GOT3 (cell line): ENCODE measurements around the gene ERMARD.
A peak's percentile ranks its signal among the peaks of the same experiment; 100 is the strongest.

Experiments used
- DNase-seq: peaks from one replicate; lab custom pipeline; 2025; ENCODE audit warnings: mixed read lengths; lab: John Stamatoyannopoulos, UW

Gene ERMARD

GRCh38 chr6:169783971-169784820 lies 32.8 kb downstream of the ERMARD start:
- DNase-seq = no peak

- DNase-seq = no peak
These were observed 33.5 kb downstream of the ERMARD start for GRCh38 chr6:169784821-169785340.

- DNase-seq = no peak
These were observed 34.1 kb downstream of the ERMARD start for GRCh38 chr6:169785566-169785965.

- no peak for DNase-seq
These were observed 34.9 kb downstream of the ERMARD start for GRCh38 chr6:169786349-169786748.

GRCh38 chr6:169787797-169788196 lies 36.4 kb downstream of the ERMARD start:
- no peak for DNase-seq

GRCh38 chr6:169788809-169789145 lies 37.4 kb downstream of the ERMARD start:
- no peak for DNase-seq

GRCh38 chr6:169789146-169789943 lies 37.9 kb downstream of the ERMARD start:
- no peak for DNase-seq

- DNase-seq = peak; percentile 30
These were observed 38.8 kb downstream of the ERMARD start for GRCh38 chr6:169789944-169790927.

- DNase-seq = no peak
These were observed 40.3 kb downstream of the ERMARD start for GRCh38 chr6:169791721-169792131.

- no peak for DNase-seq
These were observed 41.0 kb downstream of the ERMARD start for GRCh38 chr6:169792306-169793015.

GRCh38 chr6:169793408-169793807 lies 42.0 kb downstream of the ERMARD start:
- DNase-seq = no peak

GRCh38 chr6:169794317-169795055 lies 43.1 kb downstream of the ERMARD start:
- no peak for DNase-seq

- DNase-seq = no peak
These were observed 43.8 kb downstream of the ERMARD start for GRCh38 chr6:169795196-169795595.

GRCh38 chr6:169798764-169799473 lies 47.5 kb downstream of the ERMARD start:
- DNase-seq = no peak

- DNase-seq = no peak
These were observed 48.1 kb downstream of the ERMARD start for GRCh38 chr6:169799474-169799926.

GRCh38 chr6:169800116-169800667 lies 48.8 kb downstream of the ERMARD start:
- DNase-seq = no peak

GRCh38 chr6:169800668-169801395 lies 49.4 kb downstream of the ERMARD start:
- no peak for DNase-seq

- no peak for DNase-seq
These were observed 50.2 kb downstream of the ERMARD start for GRCh38 chr6:169801396-169802160.
